Mesenchymal stem cell (in vitro differentiated cells and primary cell): Measurements from ENCODE around the gene KRTAP25-1. TPM values are rescaled to one million over a fixed set of nuclear protein-coding genes. Genes with fewer than 3 reads are reported as not detected.

Source experiments
- DNase-seq: peaks from one replicate; pipeline ENCODE4 v3.0.0-alpha.2; 2013
- H2AFZ ChIP-seq: one replicate; pipeline ENCODE4 v1.6.1; 2013; ENCODE audit warnings: low read depth, mild to moderate bottlenecking, control low read depth, inconsistent platforms, low read length, moderate library complexity
- H2AK5ac ChIP-seq: 2 replicates; pipeline ENCODE4 v1.6.1; 2013; ENCODE audit warnings: low read length, moderate library complexity, mild to moderate bottlenecking, inconsistent platforms; ENCODE audit not compliant: severe bottlenecking
- H2BK120ac ChIP-seq: one replicate; pipeline ENCODE4 v1.6.1; 2013; ENCODE audit warnings: low read depth, mild to moderate bottlenecking, inconsistent platforms, low read length, moderate library complexity
- H2BK12ac ChIP-seq, 2 experiments: one replicate each; pipeline ENCODE4 v1.6.1; 2013; ENCODE audit warnings: inconsistent platforms in 2 of 2, low read length in 2 of 2, mild to moderate bottlenecking in 2 of 2, moderate library complexity in 2 of 2, control low read depth in 1 of 2
- H2BK15ac ChIP-seq: one replicate; pipeline ENCODE4 v1.6.1; 2013; ENCODE audit warnings: mild to moderate bottlenecking, low read depth, inconsistent platforms; ENCODE audit not compliant: poor library complexity, severe bottlenecking
- H2BK5ac ChIP-seq: 2 replicates; pipeline ENCODE4 v1.6.1; 2013; ENCODE audit warnings: low read depth, mild to moderate bottlenecking, low read length, control low read depth, inconsistent platforms; ENCODE audit not compliant: poor library complexity, severe bottlenecking
- H3K14ac ChIP-seq, 2 experiments: one replicate each; pipeline ENCODE4 v1.6.1; 2013; ENCODE audit warnings: inconsistent platforms in 2 of 2, low read length in 2 of 2, control low read depth in 1 of 2, mild to moderate bottlenecking in 1 of 2, moderate library complexity in 1 of 2
- H3K18ac ChIP-seq, 2 experiments: one replicate each; pipeline ENCODE4 v1.6.1; 2013; ENCODE audit warnings: inconsistent platforms in 2 of 2, low read length in 2 of 2, control low read depth in 1 of 2, low read depth in 1 of 2, mild to moderate bottlenecking in 1 of 2
- H3K23ac ChIP-seq, 2 experiments: one replicate each; pipeline ENCODE4 v1.6.1; 2013; ENCODE audit warnings: inconsistent platforms in 2 of 2, low read length in 2 of 2, mild to moderate bottlenecking in 2 of 2, moderate library complexity in 2 of 2, control low read depth in 1 of 2
- H3K27ac ChIP-seq: 2 replicates; pipeline ENCODE4 v1.5.1; 2013; ENCODE audit warnings: mild to moderate bottlenecking, moderate library complexity, low read length, control low read depth, inconsistent platforms; ENCODE audit not compliant: poor library complexity, severe bottlenecking
- H3K27me3 ChIP-seq, 2 experiments: 2 replicates each; pipeline versions ENCODE4 v1.6.1 to v1.7.0; 2013; ENCODE audit warnings: low read length in 2 of 2, mild to moderate bottlenecking in 2 of 2, moderate library complexity in 2 of 2, control low read depth in 1 of 2, inconsistent platforms in 1 of 2; ENCODE audit not compliant: control insufficient read depth in 1 of 2, insufficient read depth in 1 of 2
- H3K36me3 ChIP-seq, 2 experiments: 2 replicates each; pipeline versions ENCODE4 v1.6.1 to v1.7.0; 2013; ENCODE audit warnings: low read length in 2 of 2, control low read depth in 1 of 2, inconsistent platforms in 1 of 2, low read depth in 1 of 2, mild to moderate bottlenecking in 1 of 2; ENCODE audit not compliant: insufficient read depth in 2 of 2, control insufficient read depth in 1 of 2
- H3K4ac ChIP-seq, 2 experiments: one replicate each; pipeline ENCODE4 v1.6.1; 2013; ENCODE audit warnings: inconsistent platforms in 2 of 2, low read length in 2 of 2, mild to moderate bottlenecking in 2 of 2, moderate library complexity in 2 of 2, control low read depth in 1 of 2, low read depth in 1 of 2
- H3K4me1 ChIP-seq: 2 replicates; pipeline ENCODE4 v1.6.1; 2013; ENCODE audit warnings: low read depth, low read length, control low read depth; ENCODE audit not compliant: control insufficient read depth, insufficient read depth
- H3K4me2 ChIP-seq: 2 replicates; pipeline ENCODE4 v1.6.1; 2013; ENCODE audit warnings: low read length, mild to moderate bottlenecking, inconsistent platforms; ENCODE audit not compliant: poor library complexity, severe bottlenecking
- H3K4me3 ChIP-seq, 2 experiments: 2 replicates each; pipeline versions ENCODE4 v1.5.1 to v1.7.0; 2013; ENCODE audit warnings: low read length in 2 of 2, mild to moderate bottlenecking in 2 of 2, control low read depth in 1 of 2, low read depth in 1 of 2; ENCODE audit not compliant: insufficient read depth in 1 of 2
- H3K79me1 ChIP-seq: replicated peaks from 2 replicates; pipeline ENCODE4 v1.6.1; 2013; ENCODE audit warnings: mild to moderate bottlenecking, control low read depth, low read length, inconsistent platforms; ENCODE audit not compliant: poor library complexity, severe bottlenecking
- H3K9ac ChIP-seq: 2 replicates; pipeline ENCODE4 v1.7.0; 2013; ENCODE audit warnings: mild to moderate bottlenecking, low read length, moderate library complexity
- H3K9me3 ChIP-seq: 2 replicates; pipeline ENCODE4 v1.7.0; 2013; ENCODE audit warnings: mild to moderate bottlenecking, low read length; ENCODE audit not compliant: control insufficient read depth
- H4K8ac ChIP-seq: one replicate; pipeline ENCODE4 v1.6.1; 2013; ENCODE audit warnings: inconsistent platforms, mild to moderate bottlenecking, low read length, moderate library complexity
- H4K91ac ChIP-seq: one replicate; pipeline ENCODE4 v1.6.1; 2013; ENCODE audit warnings: mild to moderate bottlenecking, low read length, inconsistent platforms
- WGBS: methylation state at CpG from one replicate; pipeline ENCODE4 v1.1.7; 2013; ENCODE audit warnings: mixed read lengths; 5-methylcytosine and 5-hydroxymethylcytosine counted together
- polyA plus RNA-seq, 2 experiments: library from polyadenylated mRNA; stranded (reverse); fragments of 200-250 nt; gene quantifications; one replicate each; pipeline ENCODE4 v1.2.3, GENCODE V29; 2013

Gene KRTAP25-1, protein sequence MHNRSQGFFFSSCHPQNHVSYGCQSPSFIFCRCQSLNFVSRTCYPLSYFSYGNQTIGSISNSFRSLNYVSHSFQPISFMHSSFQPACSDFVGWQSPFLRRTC
- polyA plus RNA-seq (2013, experiment 1 of 2), result not detected
- not detected for polyA plus RNA-seq (2013, experiment 2 of 2)

DNA sequence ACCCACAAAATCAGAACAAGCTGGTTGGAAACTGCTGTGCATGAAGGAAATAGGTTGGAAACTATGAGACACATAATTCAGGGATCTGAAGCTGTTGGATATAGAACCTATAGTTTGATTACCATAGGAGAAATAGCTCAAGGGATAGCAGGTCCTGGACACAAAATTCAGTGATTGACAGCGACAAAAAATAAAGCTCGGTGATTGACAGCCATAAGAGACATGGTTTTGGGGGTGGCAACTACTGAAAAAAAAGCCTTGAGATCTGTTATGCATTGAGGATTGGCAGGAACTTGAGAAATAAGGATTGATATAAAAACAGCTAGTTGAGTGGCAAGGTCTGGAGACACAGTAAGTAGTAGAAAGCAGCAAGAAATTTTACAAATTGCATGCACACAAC, at the start of gene KRTAP25-1:
TSS of gene KRTAP25-1 (minus strand) at position 300 of the 400 bp plus-strand sequence. CDS start at position 276, 24 bp downstream.
- no peaks in the 10 kb centered on the region for H3K4me1 ChIP-seq
- H2BK12ac ChIP-seq, result no peak within 1 kb of the TSS
- H4K8ac ChIP-seq, result no peak within 1 kb of the TSS
- no peak within 1 kb of the TSS for H2AFZ ChIP-seq
- 46% methylated on average over 2 of the region's 2 CpGs for WGBS
- no peak within 1 kb of the TSS for H3K14ac ChIP-seq
- no peak within 1 kb of the TSS for H2AK5ac ChIP-seq
- no peak within 1 kb of the TSS for H3K23ac ChIP-seq
- H3K79me1 ChIP-seq, result no peaks in the 10 kb centered on the region
- H3K4me3 ChIP-seq, result no peak within 1 kb of the TSS
- H2BK5ac ChIP-seq, result no peak within 1 kb of the TSS
- H3K4ac ChIP-seq, result no peak within 1 kb of the TSS
- H3K27me3 ChIP-seq, result no peaks in the 10 kb centered on the region
- H2BK15ac ChIP-seq, result no peak within 1 kb of the TSS
- no peaks in the 10 kb centered on the region for H3K36me3 ChIP-seq
- no peak within 1 kb of the TSS for H3K27ac ChIP-seq
- H4K91ac ChIP-seq, result no peak within 1 kb of the TSS
- no peak within 1 kb of the TSS for H3K9ac ChIP-seq
- no peak within 1 kb of the TSS for H3K18ac ChIP-seq
- no peak within 1 kb of the TSS for H3K4me2 ChIP-seq
- H3K9me3 ChIP-seq, result no peaks in the 10 kb centered on the region
- no peak within 1 kb of the TSS for H2BK120ac ChIP-seq
- no peak for DNase-seq

DNA sequence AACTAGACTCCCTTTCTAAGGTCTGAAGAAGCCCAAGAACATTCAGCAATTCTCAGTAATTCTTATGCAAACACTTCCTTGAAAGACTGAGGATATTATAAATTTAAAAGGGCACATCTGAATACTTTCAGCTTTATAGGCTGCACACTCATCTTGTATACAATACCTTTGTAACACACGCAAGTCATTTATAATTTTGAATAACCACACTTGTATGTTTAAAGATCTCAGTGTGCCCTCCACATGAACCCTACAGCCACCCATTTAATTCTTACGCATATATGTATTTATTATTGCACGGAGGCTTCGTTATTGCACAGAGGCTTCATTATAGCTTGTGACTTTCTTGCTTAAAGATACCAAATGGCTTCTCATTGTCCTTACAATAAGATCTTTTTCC, 49.4 kb upstream of the KRTAP25-1 start:
- Histone ChIP-seq H2AK5ac (no peak overlapping the region), H3K23ac (no peak overlapping the region), H4K8ac (no peak overlapping the region), H4K91ac (no peak overlapping the region), H3K4me2 (no peak overlapping the region), H2BK15ac (no peak overlapping the region), H2BK12ac (no peak overlapping the region), H2BK120ac (no peak overlapping the region), H3K18ac (no peak overlapping the region), H3K4me3 (no peak overlapping the region), H2BK5ac (no peak overlapping the region), H3K79me1 (no peaks in the 10 kb centered on the region), H3K4ac (no peak overlapping the region), H3K36me3 (no peaks in the 10 kb centered on the region), H3K4me1 (peaks cover 1% of the 10 kb centered on the region), H2AFZ (no peak overlapping the region), H3K9ac (no peak overlapping the region), H3K27ac (no peak overlapping the region), H3K14ac (no peak overlapping the region), H3K27me3 (no peaks in the 10 kb centered on the region), H3K9me3 (no peaks in the 10 kb centered on the region)
- WGBS, result 93% methylated on average over 4 of the region's 4 CpGs
- no peak for DNase-seq

DNA sequence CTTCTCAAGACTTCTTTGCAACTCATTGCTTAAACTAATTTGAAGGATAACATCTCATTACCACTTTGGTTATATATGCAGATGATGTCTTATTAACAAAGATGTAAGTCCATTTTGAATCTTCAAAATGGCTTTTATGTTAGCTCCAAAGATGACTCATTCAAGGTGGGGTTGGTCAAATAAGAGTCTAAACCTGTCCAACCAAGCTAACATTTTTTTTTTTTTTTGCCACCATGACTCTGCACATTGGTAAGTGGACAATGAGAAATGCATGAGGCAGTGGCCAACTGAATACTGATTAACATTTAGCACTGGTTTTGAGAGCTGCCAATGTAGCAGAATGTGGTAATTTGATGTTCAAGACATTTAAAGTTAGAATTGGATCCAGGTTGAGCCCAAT, 48.5 kb upstream of the KRTAP25-1 start:
- peaks cover 1% of the 10 kb centered on the region for H3K4me1 ChIP-seq
- H2BK120ac ChIP-seq, result no peak overlapping the region
- no peak overlapping the region for H3K4me3 ChIP-seq
- H2BK15ac ChIP-seq, result no peak overlapping the region
- H3K4ac ChIP-seq, result no peak overlapping the region
- no peak overlapping the region for H4K8ac ChIP-seq
- H3K4me2 ChIP-seq, result no peak overlapping the region
- H3K27me3 ChIP-seq, result no peaks in the 10 kb centered on the region
- no peak overlapping the region for H3K18ac ChIP-seq
- no peak overlapping the region for H4K91ac ChIP-seq
- H3K9me3 ChIP-seq, result no peaks in the 10 kb centered on the region
- H3K23ac ChIP-seq, result no peak overlapping the region
- no peak overlapping the region for H2BK5ac ChIP-seq
- no peak overlapping the region for H3K9ac ChIP-seq
- H3K14ac ChIP-seq, result no peak overlapping the region
- H3K79me1 ChIP-seq, result no peaks in the 10 kb centered on the region
- no peak overlapping the region for H2AK5ac ChIP-seq
- H3K36me3 ChIP-seq, result no peaks in the 10 kb centered on the region
- DNase-seq, result no peak
- H2AFZ ChIP-seq, result no peak overlapping the region
- no peak overlapping the region for H3K27ac ChIP-seq
- H2BK12ac ChIP-seq, result no peak overlapping the region

DNA sequence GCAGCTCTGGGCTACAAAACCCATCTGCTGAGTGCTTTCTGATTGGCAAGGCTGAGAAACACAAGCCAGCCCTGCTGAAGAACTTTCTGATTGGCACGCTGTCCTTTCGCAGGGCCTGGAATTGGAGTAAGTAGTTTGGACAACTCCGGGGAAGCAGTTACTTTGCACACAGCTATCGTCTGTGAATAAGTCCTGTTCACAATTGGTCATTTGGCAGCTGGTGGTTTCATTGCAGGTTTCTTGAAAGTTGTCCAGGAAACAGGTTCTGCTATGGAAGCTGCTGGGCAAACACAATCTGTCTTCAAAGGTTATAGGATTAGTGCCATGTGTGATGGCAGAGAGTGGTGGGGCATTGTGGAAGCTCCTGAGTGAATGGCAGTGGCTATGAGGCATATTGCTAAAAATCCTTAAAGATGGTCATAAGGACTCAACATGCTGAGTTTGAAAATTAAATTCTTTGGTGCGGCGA, 48.0 kb upstream of the KRTAP25-1 start, which contains the start of gene KRTAP27-1:
TSS of gene KRTAP27-1 (minus strand) at position 419 of the 469 bp plus-strand sequence. CDS start at position 393, 26 bp downstream.
- H4K91ac ChIP-seq, result no peak within 1 kb of the TSS
- H3K23ac ChIP-seq, result no peak within 1 kb of the TSS
- H2BK5ac ChIP-seq, result no peak within 1 kb of the TSS
- no peak within 1 kb of the TSS for H2BK120ac ChIP-seq
- no peak within 1 kb of the TSS for H3K14ac ChIP-seq
- H3K4me2 ChIP-seq, result no peak within 1 kb of the TSS
- H3K18ac ChIP-seq, result no peak within 1 kb of the TSS
- H3K4me3 ChIP-seq, result no peak within 1 kb of the TSS
- no peak for DNase-seq
- no peak within 1 kb of the TSS for H2AK5ac ChIP-seq
- peak within 1 kb of the TSS; percentile 45 for H3K27ac ChIP-seq
- 78% methylated on average over 6 of the region's 6 CpGs for WGBS
- no peaks in the 10 kb centered on the region for H3K27me3 ChIP-seq
- H3K36me3 ChIP-seq, result no peaks in the 10 kb centered on the region
- H3K9ac ChIP-seq, result no peak within 1 kb of the TSS
- no peak within 1 kb of the TSS for H2BK15ac ChIP-seq
- no peak within 1 kb of the TSS for H2AFZ ChIP-seq
- H3K79me1 ChIP-seq, result no peaks in the 10 kb centered on the region
- no peak within 1 kb of the TSS for H3K4ac ChIP-seq
- H4K8ac ChIP-seq, result no peak within 1 kb of the TSS
- no peak within 1 kb of the TSS for H2BK12ac ChIP-seq
- H3K9me3 ChIP-seq, result no peaks in the 10 kb centered on the region
- H3K4me1 ChIP-seq, result peaks cover 1% of the 10 kb centered on the region
